Measurements from ENCODE around the gene LPIN1.

GRCh38 chr2:11795590-11795989 is 49.2 kb downstream of the LPIN1 start:
- TF ChIP-seq CTCF (conservative IDR thresholded peaks at IDR 0.05 in 1 of 2, IDR thresholded peaks at IDR 0.05 in 1 of 2; ENCODE audit: extremely low read depth in 1 of 2, insufficient read depth in 1 of 2, low read depth in 1 of 2, low read length in 2 of 2) (no peak), EZH2 (IDR thresholded peaks at IDR 0.05; ENCODE audit: borderline replicate concordance, low read length) (no peak)

Data from mammary epithelial cell (primary cell).